ENCODE data around the gene KCNIP3.
"Not testable (repeated sequence)": the region's sequence is repeated elsewhere in the genome, so short reads cannot be mapped to it uniquely, and the experiment has no call there.

KCNIP3 gene

GRCh38 chr2:95348609-95349567 is 51.7 kb downstream of the KCNIP3 start:
- no peak for DNase-seq (ENCODE audit: low read depth)

DNA sequence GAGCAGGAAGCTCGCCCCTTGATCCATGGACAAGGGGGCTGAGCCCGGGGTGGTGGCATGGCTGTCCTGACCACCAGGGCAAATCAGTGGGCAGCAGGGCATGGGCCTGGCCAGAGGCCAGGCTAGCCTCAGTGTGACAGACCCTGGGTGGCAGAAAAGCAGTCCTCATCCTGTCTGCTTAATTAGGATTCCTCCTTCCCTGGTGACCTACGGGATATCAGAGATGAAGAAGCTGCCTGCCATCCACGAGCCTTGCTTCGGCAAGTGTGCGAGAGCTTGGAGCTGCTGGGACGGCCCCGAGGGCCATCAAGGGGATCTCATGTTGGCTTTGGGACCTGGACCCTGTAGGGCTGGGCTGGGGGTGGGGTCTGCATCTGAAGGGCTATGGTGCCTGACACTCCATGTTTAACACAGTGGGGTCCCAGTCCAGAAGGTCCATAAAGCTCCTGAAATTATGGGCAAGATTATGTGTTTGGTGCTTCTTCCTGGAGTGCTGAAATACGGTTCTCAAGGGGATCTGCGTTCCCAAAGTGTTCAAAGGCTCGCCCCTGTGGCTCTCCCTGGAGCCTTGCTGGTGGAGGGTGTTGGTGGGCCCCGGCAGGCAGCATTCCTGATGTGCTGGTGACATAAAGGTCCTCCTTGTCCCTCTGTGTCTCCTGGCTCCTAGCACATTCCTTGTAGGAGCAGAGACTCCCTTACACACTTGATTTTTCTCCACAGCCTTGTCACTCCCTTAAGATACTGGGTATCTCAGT is 52.6 kb downstream of the KCNIP3 start:
- no peak for DNase-seq (ENCODE audit: low read depth)

DNA sequence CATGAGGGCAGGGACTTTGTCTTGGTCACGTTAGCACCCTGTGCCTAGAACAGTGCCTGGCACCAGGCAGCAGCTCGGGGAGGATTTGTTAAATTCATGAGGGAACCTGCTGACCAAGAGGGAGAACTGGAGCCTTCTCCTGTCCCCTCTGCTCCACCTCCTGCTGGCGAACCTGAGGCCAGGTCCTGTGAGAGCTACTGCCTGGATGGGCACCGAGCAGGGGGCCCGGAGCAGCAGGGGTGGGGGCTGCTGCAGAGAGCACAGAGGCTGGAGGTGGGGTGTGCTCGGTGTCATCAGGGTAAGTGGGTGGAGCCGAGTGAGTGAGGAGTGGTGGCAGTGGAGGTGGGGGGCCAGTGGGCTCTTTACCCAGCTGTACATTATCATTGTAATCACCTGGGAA is 53.2 kb downstream of the KCNIP3 start:
- DNase-seq (ENCODE audit: low read depth): no peak

GRCh38 chr2:95350774-95351597 is 53.8 kb downstream of the KCNIP3 start:
- DNase-seq (ENCODE audit: low read depth): no peak

GRCh38 chr2:95351598-95351915 is 54.4 kb downstream of the KCNIP3 start:
- DNase-seq (ENCODE audit: low read depth): no peak

DNA sequence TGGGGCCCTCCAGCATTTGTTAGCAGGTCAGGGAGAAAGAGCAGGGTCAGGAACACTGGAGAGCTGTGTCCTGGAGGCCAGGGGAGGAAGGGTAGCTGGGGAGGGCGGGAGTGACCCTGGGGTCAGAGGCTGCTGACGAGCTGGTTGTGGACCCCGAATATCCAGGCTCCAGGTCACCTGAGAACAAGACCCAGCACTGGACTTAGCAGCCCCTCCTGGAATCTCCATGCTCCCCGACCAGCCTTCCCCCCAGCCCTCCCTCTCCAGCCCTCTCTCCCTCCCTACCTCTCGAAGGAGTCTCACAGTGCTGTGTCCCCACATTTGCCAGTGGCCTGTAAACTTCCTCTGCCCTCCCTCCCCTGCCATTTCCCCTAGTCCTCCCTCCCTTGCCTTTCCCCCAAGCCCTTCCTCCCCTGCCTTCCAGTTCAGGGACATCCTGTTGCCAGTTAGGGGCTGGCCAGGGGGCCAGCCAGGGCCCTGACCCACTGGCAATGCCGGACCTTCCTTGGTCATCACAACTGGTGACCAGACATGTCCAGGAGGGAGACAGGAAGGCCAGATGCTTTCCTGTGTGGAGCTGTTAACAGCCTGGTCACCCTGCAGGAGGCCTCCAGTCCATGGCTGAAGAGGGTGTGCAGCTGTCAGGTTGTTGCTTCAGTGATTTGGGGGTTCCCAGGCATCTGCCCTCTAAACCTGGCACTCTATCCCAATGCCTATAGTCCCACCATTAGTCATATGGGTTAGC is 55.3 kb downstream of the KCNIP3 start:
- DNase-seq (ENCODE audit: low read depth): no peak

GRCh38 chr2:95353055-95353575 is 56.0 kb downstream of the KCNIP3 start:
- no peak for DNase-seq (ENCODE audit: low read depth)

- no peak for DNase-seq (ENCODE audit: low read depth)
Measured at GRCh38 chr2:95353613-95354468, 56.7 kb downstream of the KCNIP3 start.

DNA sequence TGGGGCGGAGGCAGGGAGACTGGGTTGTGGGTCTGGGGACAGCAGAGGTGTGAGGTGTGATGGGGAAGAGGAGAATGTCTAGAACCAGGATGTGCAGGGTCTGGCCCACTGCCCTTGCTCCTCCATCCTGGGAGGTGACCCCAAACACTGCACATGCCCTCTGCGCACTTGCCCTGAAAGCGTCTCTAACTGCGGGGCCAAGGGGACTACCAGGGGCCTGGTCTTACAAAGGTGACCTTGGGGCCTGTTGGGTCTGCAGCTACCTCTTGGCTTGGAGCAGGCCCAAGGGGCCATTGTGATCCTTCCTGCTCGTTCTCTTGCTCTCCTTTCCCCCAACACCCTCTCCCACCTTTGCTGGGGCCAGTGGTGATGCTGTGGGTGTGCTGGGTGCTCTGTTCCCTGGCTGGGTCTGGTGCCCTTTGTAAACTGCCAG is 57.3 kb downstream of the KCNIP3 start:
- DNase-seq (ENCODE audit: low read depth): no peak

DNA sequence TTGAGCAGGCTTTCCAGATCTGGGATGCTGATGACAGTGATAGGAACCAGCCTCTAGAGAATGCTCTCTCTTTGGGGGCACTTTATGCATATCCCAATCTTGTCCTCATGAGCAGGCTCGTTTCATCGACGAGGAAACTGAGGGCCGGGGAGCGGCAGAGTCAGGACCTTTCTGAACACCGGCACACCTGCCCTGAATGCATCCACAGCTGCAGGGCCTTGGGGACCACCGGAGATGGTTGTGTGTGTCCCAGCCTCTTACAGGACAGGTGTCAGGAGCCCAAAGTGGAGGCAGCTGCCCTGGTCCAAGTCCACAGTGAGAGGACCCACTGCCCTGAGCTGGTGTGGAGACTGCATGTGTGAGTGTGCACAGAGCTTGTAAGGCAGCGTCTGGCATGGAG is 57.8 kb downstream of the KCNIP3 start:
- no peak for DNase-seq (ENCODE audit: low read depth)

DNA sequence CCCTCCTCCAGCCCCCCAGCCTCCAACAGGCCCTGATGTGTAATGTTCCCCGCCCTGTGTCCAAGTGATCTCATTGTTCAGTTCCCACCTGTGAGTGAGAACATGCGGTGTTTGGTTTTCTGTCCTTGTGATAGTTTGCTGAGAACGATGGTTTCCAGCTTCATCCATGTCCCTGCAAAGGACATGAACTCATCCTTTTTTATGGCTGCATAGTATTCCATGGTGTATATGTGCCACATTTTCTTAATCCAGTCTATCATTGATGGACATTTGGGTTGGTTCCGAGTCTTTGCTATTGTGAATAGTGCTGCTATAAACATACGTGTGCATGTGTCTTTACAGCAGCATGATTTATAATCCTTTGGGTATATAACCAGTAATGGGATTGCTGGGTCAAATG is 58.3 kb downstream of the KCNIP3 start:
- not testable (repeated sequence) for DNase-seq (ENCODE audit: low read depth)

DNA sequence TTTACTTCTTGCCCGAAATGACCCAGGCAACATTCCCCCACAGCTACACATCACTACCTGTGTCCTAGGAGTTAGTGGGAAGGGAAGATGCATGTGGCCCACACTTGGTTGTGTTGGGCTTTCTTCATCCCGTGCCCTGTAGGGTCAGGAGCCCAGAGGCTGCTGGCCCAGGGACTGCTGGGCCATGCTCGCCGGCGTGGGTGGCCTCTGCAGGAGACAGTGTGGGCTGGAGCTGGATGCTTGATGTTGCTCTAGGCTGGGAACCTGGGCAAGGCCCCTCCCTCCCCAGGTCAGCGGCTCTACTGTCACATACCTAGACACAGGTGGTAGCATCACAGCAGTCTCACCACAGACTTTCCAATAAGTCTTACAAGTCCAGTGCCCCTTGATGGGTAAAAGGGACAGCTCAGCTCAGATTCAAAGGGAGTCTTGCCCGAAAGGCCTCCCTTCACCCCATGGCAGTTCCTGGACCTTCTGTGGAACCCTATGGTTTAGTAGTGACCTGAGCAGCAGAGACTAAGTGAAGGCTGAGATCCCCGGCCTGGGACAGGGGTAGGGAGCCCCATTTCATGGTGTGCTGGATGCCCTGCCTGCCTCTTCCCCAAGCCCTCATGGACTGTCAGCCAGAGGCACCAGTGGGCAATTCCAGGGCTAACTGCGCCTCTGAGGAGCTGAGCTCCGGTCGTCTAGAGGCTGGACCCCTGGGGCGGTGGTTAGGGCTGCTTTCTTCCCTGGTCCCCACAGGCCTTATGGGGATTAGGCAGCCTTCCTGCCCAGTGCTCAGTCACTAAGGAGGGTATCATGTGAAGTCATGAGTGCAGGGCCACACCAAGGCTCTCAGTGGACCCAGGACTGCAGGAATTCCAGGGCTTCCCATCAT is 59.9 kb downstream of the KCNIP3 start:
- DNase-seq (ENCODE audit: low read depth): no peak

DNA sequence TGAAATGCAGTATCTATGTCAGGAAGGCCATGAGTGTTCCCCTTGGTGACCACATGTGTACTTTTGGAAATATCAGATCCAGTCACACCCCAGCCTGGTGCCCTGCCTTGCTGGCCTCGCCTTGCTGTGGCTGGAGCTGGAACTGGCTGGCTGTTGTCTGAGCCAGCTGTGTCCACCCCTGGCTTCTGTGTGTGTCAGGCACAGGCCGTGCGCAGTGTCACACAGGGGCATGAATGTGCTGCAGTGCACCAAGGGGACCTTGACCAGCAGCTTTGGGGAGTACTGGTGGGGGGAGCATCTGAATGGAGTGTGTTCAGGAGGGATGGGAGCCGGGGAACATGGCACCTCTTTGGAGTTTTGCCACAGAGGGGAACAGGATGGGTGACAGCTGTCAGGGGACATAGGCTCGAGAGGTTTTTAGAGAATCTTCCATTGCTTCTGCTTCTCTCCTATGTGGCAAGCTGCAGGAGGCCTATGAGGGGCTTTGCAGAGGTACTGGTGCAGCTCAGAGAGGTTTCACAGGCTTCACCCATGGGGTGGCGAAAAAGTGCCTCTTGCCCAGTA is 60.7 kb downstream of the KCNIP3 start:
- DNase-seq (ENCODE audit: low read depth): no peak

GRCh38 chr2:95359031-95359430 is 61.9 kb downstream of the KCNIP3 start:
- DNase-seq (ENCODE audit: low read depth): no peak

DNA sequence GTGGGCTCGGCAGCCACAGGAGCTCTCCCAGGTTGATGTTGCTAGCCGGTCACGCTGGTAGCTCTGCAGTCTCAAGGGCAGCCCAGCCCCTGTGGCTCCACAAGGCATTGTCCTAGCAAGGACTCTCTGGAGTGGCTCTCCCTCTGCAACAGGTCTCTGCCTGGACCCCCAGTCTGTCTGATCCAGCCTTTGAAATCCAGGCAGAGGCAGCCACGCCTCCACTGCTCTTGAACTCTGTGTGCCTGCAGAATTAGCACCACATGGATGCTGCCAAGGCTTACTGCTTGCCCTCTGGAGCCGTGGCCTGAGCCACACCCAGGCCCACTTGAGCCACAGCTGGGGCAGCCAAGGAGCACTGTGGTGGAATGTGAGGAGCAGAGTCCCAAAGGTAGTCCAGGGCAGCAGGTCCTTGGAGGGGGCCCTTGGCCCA is 62.4 kb downstream of the KCNIP3 start:
- no peak for DNase-seq (ENCODE audit: low read depth)

GRCh38 chr2:95361216-95361980 is 64.3 kb downstream of the KCNIP3 start:
- no peak for DNase-seq (ENCODE audit: low read depth)

- DNase-seq (ENCODE audit: low read depth): no peak
Measured at GRCh38 chr2:95362486-95362885, 65.3 kb downstream of the KCNIP3 start.

- no peak for DNase-seq (ENCODE audit: low read depth)
Measured at GRCh38 chr2:95366514-95366913, 69.4 kb downstream of the KCNIP3 start.
